Upper lobe of right lung (tissue), 1 donor: ENCODE data around the gene NHLRC3. TPM values are rescaled to one million over a fixed set of nuclear protein-coding genes. Genes with fewer than 3 reads are reported as not detected.
A peak's percentile ranks its signal among the peaks of the same experiment; 100 is the strongest.
"Not testable (repeated sequence)": the region's sequence is repeated elsewhere in the genome, so short reads cannot be mapped to it uniquely, and the experiment has no call there.

Experiments
- ATAC-seq: fragments of 200-7000 bp; cut with Tn5 transposase; one replicate; pipeline ENCODE4 v1.9.1; 2020; ENCODE audit warnings: mild to moderate bottlenecking, moderate library complexity
- DNase-seq: peaks from one replicate; pipeline ENCODE4 v3.0.0-alpha.2; 2020
- H3K27ac ChIP-seq: fragments of 200-600 bp; one replicate; pipeline ENCODE4 v1.8.0; 2022
- H3K27me3 ChIP-seq: fragments of 200-600 bp; one replicate; pipeline ENCODE4 v1.8.0; 2022; ENCODE audit warnings: mild to moderate bottlenecking
- H3K36me3 ChIP-seq: fragments of 200-600 bp; one replicate; pipeline ENCODE4 v1.8.0; 2022
- H3K4me1 ChIP-seq: fragments of 200-600 bp; one replicate; pipeline ENCODE4 v1.8.0; 2022
- H3K4me3 ChIP-seq: fragments of 200-600 bp; one replicate; pipeline ENCODE4 v1.8.0; 2022; ENCODE audit warnings: mild to moderate bottlenecking
- H3K9me3 ChIP-seq: fragments of 200-600 bp; one replicate; pipeline ENCODE4 v1.8.0; 2022
- intact Hi-C: fragments of 100-400 bp; cut with DNase I; formaldehyde crosslinking; loops from one replicate; pipeline ENCODE4 v1.11.0; 2022
- long read RNA-seq: library from polyadenylated mRNA; unstranded; transcript quantifications from one replicate; pipeline ENCODE4 v2.0.0, GENCODE V29; 2021
- total RNA-seq: library from RNA; stranded (reverse); fragmentation: NEBNext Ultra II Directional; extraction: Animal tissue kit (Norgen Biotek cat#: 25700); gene quantifications from one replicate; pipeline ENCODE4 v1.2.1, GENCODE V29; 2021
- TF ChIP-seq, protein P1 (sequence below): fragments of 200-600 bp; IDR thresholded peaks from one replicate; pipeline ENCODE4 v1.8.0; 2022; ENCODE audit warnings: antibody characterized with exemption
- donor health status: DM: no; HTN: yes; CAD: no; lungs with severe emphysema.

The NHLRC3 gene, protein sequence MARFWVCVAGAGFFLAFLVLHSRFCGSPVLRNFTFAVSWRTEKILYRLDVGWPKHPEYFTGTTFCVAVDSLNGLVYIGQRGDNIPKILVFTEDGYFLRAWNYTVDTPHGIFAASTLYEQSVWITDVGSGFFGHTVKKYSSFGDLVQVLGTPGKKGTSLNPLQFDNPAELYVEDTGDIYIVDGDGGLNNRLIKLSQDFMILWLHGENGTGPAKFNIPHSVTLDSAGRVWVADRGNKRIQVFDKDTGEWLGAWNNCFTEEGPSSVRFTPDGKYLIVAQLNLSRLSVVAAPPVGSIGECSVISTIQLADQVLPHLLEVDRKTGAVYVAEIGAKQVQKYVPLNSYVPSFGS
- total RNA-seq = 28.8 TPM
- long read RNA-seq, transcript NHLRC3-202 (7 exons, 3,549 nt) = major isoform, 8 of 21 reads
- long read RNA-seq, transcript NHLRC3-201 (6 exons, 3,275 nt) = minor isoform, 5 of 21 reads
- long read RNA-seq, partial matches to known transcripts = 2 of 21 reads
- long read RNA-seq, other reads (novel, unspliced or antisense) = 6 of 21 reads

DNA sequence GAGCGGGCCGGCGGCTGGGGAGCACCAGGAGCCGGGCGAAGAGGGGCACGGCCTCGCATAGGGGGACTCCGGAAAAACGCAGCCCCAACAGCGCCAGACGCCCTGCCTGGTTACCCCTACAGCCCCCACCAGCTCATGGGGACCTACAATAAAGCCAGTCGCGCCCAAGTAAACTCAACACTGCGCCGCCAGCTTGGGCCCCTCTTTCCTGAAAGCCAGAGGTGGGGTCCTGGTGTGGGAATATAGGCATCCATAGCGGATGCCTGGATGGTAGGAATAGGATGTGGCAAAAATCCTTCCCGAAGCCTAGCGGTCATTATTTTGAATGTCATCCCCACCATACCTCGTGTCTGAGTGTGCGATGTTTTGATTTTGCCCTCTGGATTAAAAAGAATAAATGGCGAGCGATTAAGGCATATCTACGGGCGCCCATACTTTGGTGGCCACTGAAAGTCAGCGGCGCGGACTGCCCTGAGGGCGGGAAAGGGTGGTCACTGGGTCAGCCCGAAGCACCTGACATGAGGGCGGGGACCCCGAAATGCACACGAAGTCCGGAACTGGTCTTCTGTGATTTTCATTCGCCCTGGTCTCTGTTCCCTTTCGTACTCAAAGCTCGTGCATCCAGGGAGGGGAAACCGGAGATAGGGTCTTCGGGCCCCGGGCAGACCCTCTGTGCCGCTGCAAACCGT is at the start of gene NHLRC3, which contains the start of gene PROSER1:
Gene NHLRC3 (plus strand): TSS at position 577 of the 689 bp plus-strand sequence. CDS start 184 bp downstream, outside the sequence.
Gene PROSER1 (minus strand): TSS at position 210 of the 689 bp plus-strand sequence. CDS start 847 bp downstream, outside the sequence.
- DNase-seq (peak; percentile 95), ATAC-seq (peak; percentile 95)
- no peaks in the 10 kb centered on the region for H3K27me3 ChIP-seq
- peak within 1 kb of the TSS; percentile 91 for H3K27ac ChIP-seq
- intact Hi-C loops = no loop called here
- no peaks in the 10 kb centered on the region for H3K9me3 ChIP-seq
- peaks cover 44% of the 10 kb centered on the region for H3K4me1 ChIP-seq
- no peaks in the 10 kb centered on the region for H3K36me3 ChIP-seq
- H3K4me3 ChIP-seq = peak within 1 kb of the TSS; percentile 85
- TF ChIP-seq, protein P1, sequence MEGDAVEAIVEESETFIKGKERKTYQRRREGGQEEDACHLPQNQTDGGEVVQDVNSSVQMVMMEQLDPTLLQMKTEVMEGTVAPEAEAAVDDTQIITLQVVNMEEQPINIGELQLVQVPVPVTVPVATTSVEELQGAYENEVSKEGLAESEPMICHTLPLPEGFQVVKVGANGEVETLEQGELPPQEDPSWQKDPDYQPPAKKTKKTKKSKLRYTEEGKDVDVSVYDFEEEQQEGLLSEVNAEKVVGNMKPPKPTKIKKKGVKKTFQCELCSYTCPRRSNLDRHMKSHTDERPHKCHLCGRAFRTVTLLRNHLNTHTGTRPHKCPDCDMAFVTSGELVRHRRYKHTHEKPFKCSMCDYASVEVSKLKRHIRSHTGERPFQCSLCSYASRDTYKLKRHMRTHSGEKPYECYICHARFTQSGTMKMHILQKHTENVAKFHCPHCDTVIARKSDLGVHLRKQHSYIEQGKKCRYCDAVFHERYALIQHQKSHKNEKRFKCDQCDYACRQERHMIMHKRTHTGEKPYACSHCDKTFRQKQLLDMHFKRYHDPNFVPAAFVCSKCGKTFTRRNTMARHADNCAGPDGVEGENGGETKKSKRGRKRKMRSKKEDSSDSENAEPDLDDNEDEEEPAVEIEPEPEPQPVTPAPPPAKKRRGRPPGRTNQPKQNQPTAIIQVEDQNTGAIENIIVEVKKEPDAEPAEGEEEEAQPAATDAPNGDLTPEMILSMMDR = no peak

DNA sequence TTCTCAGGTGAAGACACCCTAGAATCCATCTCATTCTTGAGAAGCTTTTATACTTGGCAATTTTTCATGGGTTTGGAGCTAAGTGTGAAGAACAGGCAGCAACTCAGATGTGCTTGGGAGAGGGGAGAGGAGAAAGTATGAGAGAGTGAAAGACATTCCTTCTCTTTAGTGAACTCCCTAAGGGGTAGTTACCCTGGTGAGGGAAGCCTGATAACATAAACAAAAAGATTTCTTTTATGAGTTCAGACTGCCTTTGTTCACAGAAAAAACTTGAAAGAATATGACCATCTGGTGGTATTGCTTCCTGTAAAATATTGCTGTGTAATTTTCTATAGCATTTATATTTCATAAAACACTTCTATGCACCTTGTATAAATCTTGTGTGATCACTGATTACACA is 47.6 kb upstream of the NHLRC3 start, which contains the start of gene STOML3:
Gene STOML3 (minus strand): TSS at position 139 of the 400 bp plus-strand sequence. CDS start 110 bp downstream, at position 29.
- H3K27ac ChIP-seq = no peak within 1 kb of the TSS
- no peak for DNase-seq
- intact Hi-C loops = no loop called here
- no peaks in the 10 kb centered on the region for H3K4me1 ChIP-seq
- no peaks in the 10 kb centered on the region for H3K9me3 ChIP-seq
- no peaks in the 10 kb centered on the region for H3K27me3 ChIP-seq
- no peaks in the 10 kb centered on the region for H3K36me3 ChIP-seq
- no peak for ATAC-seq
- TF ChIP-seq, protein P1 = no peak
- H3K4me3 ChIP-seq = no peak within 1 kb of the TSS

- no peaks in the 10 kb centered on the region for H3K9me3 ChIP-seq
- H3K27ac ChIP-seq = no peak overlapping the region
- no peaks in the 10 kb centered on the region for H3K27me3 ChIP-seq
- no peaks in the 10 kb centered on the region for H3K36me3 ChIP-seq
- no peaks in the 10 kb centered on the region for H3K4me1 ChIP-seq
- TF ChIP-seq, protein P1 = no peak
- ATAC-seq (no peak), DNase-seq (no peak)
- no peak overlapping the region for H3K4me3 ChIP-seq
- intact Hi-C loops = no loop called here
Measured at GRCh38 chr13:38993381-38993780, 44.9 kb upstream of the NHLRC3 start.

- TF ChIP-seq, protein P1 = no peak
- no peaks in the 10 kb centered on the region for H3K27me3 ChIP-seq
- ATAC-seq (no peak), DNase-seq (no peak)
- H3K4me1 ChIP-seq = no peaks in the 10 kb centered on the region
- H3K27ac ChIP-seq = no peak overlapping the region
- no peaks in the 10 kb centered on the region for H3K36me3 ChIP-seq
- intact Hi-C loops = no loop called here
- H3K4me3 ChIP-seq = no peak overlapping the region
- H3K9me3 ChIP-seq = no peaks in the 10 kb centered on the region
Measured at GRCh38 chr13:38998739-38999138, 39.5 kb upstream of the NHLRC3 start.

DNA sequence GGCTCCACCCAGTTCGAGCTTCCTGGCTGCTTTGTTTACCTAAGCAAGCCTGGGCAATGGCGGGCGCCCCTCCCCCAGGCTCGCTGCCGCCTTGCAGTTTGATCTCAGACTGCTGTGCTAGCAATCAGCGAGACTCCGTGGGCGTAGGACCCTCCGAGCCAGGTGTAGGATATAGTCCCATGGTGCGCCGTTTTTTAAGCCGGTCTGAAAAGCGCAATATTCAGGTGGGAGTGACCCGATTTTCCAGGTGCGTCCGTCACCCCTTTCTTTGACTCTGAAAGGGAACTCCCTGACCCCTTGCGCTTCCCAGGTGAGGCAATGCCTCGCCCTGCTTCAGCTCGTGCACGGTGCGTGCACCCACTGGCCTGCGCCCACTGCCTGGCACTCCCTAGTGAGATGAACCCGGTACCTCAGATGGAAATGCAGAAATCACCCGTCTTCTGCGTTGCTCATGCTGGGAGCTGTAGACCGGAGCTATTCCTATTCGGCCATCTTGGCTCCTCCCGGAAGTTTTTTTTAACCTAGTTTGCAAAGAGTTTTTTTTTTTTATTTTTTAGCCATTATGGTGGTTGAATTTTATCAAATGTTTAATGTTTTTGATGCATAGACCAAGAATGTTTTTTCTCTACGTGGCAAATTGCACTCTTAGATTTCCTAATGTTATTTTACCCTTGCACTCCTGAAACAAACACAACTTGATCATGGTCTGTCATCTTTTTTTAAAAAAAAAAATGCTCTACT is 31.7 kb upstream of the NHLRC3 start:
- H3K4me3 ChIP-seq = not testable (repeated sequence)

More for the DNA sequence above, 31.7 kb upstream of the NHLRC3 start:
- H3K27ac ChIP-seq, DNase-seq, ATAC-seq, H3K9me3 ChIP-seq, H3K27me3 ChIP-seq, intact Hi-C loops, H3K4me1 ChIP-seq: not testable (repeated sequence)
- H3K36me3 ChIP-seq = peaks cover 25% of the 10 kb centered on the region
